CD4-positive, alpha-beta T cell treated with Interleukin-4 for 4 hours (primary cell): Measurements from ENCODE around the gene TEX38.
"Not testable (repeated sequence)": the region's sequence is repeated elsewhere in the genome, so short reads cannot be mapped to it uniquely, and the experiment has no call there.

Experiments
- DNase-seq: peaks from one replicate; pipeline ENCODE4 v3.0.0-alpha.2; 2020

The TEX38 gene

GRCh38 chr1:46689897-46690296 is 18.2 kb downstream of the TEX38 start:
- no peak for DNase-seq

GRCh38 chr1:46690931-46691421 is 19.3 kb downstream of the TEX38 start:
- DNase-seq: no peak

GRCh38 chr1:46691997-46692790 is 20.5 kb downstream of the TEX38 start:
- DNase-seq: no peak

GRCh38 chr1:46692811-46693770 is 21.4 kb downstream of the TEX38 start:
- no peak for DNase-seq

GRCh38 chr1:46694676-46695075 is 23.0 kb downstream of the TEX38 start:
- DNase-seq: not testable (repeated sequence)

DNA sequence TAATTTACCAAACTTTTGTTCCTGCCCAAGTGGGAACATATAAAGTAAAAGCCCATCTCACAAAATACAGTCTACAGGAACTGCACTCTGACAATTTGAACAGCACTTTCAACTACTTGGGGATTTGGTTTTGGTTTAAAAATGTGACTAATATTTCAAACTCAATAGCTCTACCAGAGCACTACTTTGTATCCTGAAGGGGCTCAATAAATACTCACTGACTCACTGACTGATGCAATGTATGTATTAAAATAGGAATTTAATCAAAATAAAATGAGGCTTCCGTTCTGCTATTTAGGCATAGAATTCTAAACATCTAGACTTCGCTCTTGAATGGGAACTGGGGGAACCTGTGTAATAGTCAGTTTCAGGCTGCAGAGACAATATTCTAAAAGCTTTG is 25.4 kb downstream of the TEX38 start:
- no peak for DNase-seq

- DNase-seq: no peak
These were observed 28.0 kb downstream of the TEX38 start for GRCh38 chr1:46699666-46700065.

DNA sequence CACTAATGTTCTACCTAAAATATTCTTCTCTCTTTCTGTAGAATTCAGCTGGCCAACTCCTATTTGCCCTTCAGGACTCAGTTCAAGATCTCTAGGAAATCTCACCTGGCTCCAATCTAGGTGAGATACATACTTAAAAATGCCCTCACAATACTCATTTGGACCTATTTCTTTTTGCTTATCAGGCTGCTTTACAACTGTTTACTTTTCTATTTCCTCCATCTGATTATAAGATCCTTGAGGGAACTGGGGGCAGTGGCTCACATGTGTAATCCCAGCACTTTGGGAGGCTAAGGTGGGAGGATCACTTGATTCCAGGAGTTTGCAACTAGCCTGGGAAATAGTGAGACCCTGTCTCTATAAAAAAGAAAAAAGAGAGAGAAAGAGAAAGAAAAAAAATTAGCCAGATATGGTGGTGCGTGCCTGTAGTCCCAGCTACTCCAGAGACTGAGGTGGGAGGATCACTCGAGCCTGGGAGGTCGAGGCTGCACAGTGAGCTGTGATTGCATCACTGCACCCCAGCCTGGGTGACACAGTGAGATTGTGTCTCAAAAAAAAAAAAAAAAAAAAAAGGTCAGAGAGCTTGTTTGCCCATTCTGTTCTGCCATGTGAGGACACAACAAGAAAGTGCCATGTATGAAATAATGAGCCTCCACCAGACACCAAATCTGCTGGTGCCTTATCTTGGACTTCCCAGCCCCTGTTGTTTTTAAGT is 32.4 kb downstream of the TEX38 start:
- no peak for DNase-seq

DNA sequence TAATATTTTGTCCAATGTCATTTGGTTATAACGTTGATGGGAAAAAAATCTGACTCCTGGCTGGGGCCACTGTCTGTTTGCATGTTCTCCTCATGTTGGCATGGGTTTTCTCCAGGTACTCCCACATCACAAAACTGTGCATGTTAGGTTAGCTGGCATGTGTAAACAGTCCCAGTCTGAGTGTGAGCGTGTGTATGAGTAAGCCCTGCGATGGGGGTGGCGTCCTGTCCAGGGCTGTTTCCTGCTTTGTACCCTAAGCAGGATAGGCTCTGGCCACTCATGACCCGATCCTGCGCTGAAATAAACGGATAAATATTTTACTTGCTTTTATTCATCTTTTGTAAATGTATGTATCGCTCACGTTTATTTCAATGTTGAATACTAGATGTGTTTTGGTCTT is 33.8 kb downstream of the TEX38 start:
- no peak for DNase-seq

GRCh38 chr1:46708121-46708520 is 36.5 kb downstream of the TEX38 start:
- DNase-seq: no peak

- DNase-seq: no peak
These were observed 43.3 kb downstream of the TEX38 start for GRCh38 chr1:46714976-46715375.

DNA sequence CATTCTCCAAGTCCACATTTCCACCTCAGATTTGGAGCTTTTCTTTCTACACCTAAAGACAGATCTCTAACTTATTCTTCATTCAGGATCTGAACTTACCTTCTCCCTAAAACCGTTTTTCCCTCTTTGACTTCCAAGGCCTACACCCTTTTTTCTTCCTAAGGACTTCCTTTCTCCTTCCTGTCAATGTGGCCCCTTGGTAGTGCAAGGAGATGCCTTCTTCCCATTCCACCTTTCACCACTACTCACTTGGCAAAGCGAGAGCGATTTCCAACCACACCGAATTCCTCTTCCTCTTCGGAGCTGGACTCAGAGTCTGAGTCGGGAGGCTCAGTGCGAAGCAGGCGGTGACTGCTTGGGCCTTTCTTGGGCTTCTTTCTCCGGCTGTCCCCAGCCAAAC is 46.0 kb downstream of the TEX38 start:
- DNase-seq: no peak

DNA sequence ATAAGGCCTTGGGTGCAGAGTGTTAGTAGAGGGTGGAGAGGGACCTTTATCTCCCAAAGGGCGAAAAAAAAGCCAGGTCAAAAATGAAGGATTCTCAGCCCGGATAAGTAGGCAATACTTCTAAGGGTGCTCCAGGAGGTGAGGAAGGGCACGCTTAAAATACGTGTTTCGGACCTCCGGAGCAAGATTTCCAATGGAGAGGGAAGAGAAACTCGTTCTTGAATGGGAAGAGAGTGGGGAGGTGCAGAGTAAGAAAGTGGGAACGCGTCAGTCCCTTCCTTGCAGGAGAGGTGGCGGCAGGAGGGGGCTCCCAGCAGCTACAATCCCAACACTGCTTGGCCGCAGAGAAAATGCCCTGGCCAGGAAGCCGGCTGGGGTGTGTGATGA is 46.7 kb downstream of the TEX38 start:
- DNase-seq: no peak

DNA sequence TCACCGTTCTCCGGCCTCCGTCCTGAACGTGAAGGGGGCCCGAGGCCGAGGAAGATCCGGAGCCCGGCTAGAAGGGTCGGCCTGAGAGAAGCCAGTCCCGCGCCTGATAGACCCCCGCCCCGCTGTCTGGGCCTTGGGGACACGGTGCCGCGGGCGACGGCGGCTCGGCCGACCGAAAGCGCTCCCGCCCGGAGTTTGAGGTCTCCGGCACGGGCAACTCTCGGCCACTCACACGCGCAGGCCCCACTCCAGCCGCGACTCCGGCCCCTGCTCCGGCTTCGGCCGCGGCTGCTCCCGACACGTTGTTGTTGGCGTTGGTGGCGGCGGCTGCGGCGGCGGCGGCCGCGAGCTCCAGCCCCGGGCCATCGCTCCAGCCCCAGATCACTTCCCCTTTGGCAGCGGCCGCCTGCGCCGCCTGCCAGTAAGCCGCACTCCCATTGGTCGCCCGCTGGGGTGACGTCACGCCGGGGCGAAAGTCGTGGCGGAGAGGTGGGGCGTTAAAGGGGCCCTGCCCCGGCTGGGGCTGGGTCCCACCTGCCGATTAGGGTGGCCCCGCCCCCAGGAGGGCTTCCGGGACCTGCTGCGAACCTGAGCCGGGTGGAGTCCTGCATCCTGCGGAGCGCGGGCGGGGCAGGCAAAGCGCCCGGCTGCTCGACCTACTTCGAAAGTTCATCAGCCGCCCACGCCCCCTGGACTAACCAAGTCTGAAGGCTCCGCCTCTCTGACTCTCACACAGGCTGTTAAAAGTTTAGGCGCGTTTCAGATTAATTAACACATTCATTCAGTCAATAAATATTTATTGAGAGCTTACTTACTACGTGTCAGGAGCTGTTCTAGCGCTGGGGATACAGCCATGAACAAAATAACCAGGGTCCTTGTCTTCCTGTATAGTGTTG is 47.3 kb downstream of the TEX38 start, which contains the start of gene EFCAB14:
TSS of gene EFCAB14 (minus strand) at position 388 of the 896 bp plus-strand sequence. CDS start 1,027 bp downstream, outside the sequence.
- DNase-seq: peak; percentile 98

- DNase-seq: no peak
These were observed 48.0 kb downstream of the TEX38 start for GRCh38 chr1:46719689-46720088.

DNA sequence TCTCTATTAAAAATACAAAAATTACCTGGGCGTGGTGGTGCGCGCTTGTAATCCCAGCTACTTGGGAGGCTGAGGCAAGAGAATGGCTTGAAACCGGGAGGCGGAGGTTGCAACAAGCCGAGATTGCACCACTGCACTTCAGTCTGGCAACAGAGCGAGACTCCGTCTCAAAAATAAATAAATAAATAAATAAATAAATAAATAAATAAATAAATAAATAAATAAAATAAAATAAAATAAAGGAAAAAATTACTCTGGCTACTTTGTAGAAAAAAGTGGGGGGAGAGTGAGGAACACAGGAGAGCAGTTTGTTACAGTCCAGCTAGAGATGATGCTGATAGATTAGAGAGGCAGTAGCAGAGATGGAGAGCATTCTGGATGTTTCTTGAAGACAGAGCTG is 48.7 kb downstream of the TEX38 start:
- DNase-seq: not testable (repeated sequence)

GRCh38 chr1:46721204-46721603 is 49.5 kb downstream of the TEX38 start:
- DNase-seq: no peak

GRCh38 chr1:46721686-46722205 is 50.1 kb downstream of the TEX38 start:
- no peak for DNase-seq
